SK-N-DZ (cell line): Measurements from ENCODE around the gene PARD3B.

Experiments
- DNase-seq: peaks from one replicate; pipeline ENCODE4 v3.0.0-alpha.2; 2015; ENCODE audit warnings: low spot score

Gene PARD3B

DNA sequence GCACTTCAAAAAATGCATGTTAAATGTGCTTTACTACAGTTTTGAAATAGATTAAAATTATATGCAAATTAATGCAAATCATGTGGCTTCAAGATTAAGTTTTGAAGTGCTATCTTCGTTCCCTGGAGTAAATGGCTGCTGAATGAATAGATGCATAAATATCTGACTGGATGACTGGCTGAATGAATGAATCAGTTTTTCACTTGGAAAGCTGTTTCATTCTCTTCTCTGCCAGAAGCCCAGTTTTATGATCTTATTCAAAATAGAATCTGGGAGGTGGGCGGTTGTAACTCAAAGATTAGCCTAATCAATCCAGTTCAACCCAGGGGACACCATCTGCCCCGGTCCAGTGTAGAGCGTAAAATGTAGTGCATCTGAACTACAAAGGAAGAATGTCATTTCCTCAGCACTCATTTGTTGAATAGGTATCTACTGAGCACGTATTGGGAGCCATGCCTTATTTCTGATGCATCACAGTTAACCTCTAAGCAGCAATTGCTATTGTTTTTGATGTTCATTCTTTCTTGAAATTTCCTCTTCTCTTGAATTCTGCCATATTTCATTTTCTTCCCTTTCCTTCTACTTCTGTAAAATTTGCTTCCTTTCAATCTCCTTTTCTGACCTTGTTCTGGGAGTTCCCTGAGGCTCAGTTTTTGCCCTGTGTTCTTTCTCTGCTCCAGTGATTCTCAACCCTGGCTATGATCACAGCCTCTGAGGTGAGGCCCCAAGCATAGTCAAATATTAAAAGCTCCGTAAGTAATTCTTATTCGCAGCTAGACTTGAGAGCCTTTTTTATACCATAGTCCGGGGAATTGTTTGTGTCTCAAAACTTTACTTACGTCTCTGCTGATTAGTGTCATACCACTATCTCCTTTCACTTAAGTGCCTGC is 282.7 kb downstream of the PARD3B start:
- no peak for DNase-seq

GRCh38 chr2:204834716-204835384 is 289.6 kb downstream of the PARD3B start:
- DNase-seq = no peak

GRCh38 chr2:204835786-204836185 is 290.5 kb downstream of the PARD3B start:
- no peak for DNase-seq

- no peak for DNase-seq
Observed at GRCh38 chr2:204840504-204840903, 295.2 kb downstream of the PARD3B start.

- DNase-seq = no peak
Observed at GRCh38 chr2:204842068-204842467, 296.8 kb downstream of the PARD3B start.

DNA sequence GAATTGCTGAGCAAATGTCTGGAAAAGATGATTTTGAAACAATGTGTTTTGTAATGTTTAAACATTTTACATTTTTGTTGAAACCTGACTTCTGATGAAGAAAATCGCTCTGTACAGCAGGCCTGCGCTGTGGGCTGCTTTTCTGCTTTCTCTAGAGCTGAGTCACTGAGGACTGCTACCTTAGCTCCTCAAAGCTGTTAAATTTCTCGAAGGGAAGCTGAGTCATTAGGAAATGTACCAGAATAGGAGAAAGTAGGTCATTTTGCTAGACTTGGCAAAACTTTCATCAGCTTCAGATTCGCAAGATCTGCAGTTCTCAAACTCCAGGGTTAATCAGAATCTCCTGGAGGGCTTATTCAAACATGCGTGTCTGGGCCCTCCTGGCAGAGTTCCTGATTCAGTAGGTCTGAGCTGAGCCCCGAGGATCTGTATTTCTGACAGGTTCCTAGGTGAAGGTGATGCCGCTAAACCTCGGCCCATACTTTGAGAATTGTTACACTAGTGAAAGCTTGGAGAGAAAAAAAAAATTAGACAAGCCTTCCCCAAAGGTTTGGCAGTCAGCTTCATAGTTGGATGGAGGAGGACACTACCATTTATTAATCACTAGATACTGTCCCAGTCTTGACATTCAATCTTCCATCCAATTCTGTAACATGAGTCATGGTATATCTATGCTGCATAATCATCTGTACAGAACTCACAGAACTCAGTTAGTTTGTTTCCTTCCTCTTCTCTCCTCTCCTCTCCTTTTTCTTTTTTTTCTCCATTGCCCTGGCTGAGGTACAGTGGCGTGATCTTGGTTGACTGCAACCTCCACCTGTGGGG is 297.6 kb downstream of the PARD3B start:
- no peak for DNase-seq

GRCh38 chr2:204846471-204846870 is 301.2 kb downstream of the PARD3B start:
- DNase-seq = no peak

GRCh38 chr2:204849892-204850291 is 304.6 kb downstream of the PARD3B start:
- no peak for DNase-seq

- no peak for DNase-seq
Observed at GRCh38 chr2:204850581-204850980, 305.3 kb downstream of the PARD3B start.

DNA sequence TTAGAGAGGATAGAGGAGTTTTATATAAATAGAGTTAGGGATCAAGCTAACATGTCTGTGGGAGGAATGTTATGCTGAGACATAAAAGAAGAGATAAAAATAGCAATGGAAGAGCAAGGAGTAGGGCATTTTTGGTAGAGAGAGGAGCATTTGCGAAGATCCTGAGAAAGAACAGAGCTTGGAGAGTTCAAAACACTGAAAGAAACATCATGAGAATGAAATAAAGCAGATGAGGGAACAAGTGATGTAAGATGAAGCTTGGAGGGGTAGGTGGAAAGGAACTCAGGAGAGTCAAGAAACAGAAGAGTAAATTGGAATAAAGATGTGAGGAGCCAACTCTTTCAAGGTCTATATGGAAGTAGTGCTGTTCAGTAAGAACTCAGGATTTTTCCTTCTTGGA is 308.6 kb downstream of the PARD3B start:
- DNase-seq = no peak

DNA sequence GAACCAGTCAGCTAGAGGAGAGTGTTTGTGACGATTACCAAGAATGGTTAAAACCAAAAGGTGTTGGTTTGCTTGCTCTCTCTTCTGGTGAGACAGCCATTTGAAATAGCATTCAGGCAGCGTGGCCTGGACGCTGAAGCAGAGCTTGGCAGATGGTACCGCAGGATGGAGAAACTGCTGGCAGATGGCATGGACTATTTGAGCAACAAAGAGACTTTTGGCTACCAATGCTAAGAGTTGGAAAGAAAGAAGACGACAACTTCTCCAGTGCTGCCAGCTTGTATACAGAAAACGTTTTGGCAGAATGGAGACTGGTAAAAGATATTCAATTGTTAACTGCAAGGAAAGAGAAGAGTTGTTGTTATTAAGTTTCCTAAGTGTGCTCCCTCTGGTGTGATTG is 315.0 kb downstream of the PARD3B start:
- DNase-seq = no peak

DNA sequence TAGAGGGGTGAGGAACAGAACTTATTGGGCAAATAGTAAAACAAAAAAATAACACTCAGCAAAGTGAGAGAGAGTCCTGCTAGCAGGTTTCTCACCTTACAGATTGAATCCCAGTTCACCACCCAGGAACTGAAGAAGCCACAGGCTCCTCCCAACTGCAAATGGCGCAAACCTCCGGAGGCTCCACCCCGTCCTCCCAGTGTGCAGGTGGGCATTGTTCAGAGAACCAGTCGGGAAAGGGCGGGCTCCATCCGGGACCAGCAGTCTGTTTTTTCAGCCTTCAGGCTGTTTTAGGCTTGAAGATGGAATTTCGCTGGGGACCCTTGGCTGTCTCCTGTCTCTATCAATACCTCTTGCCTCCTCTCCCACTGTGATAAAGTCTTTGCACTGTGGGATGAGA is 317.5 kb downstream of the PARD3B start:
- no peak for DNase-seq

DNA sequence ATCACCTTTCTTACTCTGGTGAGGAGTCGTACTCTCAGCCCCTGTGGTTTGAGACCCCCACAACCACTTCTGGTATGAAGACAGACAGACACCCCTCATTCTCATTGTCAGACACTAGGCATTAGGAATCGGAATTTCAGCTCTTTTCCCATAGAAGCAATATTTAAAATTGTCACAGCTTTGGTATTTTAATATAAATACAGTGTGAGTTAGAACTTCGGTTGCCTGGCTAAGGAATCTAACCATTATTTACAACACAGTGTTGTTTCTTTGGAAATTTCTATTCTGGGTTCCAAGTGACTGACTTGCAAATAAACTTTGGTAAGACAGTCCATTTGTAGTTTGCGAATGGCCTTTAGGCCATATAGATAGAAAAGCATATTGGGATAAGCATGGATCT is 318.1 kb downstream of the PARD3B start:
- DNase-seq = no peak

GRCh38 chr2:204869132-204869823 is 324.0 kb downstream of the PARD3B start:
- no peak for DNase-seq

DNA sequence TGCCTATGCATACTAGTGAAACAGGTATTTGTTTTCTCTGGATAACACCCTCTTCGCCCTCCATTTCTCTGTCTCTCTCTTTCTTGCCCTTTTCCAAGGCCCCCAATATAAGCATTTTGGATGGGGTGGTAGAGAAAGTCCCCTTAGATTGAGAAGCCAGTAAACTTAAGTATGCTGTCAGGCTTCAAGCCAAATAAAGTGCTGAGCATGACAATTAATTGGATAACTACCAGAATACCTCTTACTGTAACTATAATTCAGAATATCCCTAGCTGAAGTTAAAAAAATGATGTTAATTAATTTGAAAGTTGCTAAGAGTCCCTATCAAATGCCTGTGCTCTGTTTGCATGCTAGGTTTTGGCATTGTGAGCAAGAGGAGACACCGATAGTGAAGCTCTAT is 324.8 kb downstream of the PARD3B start:
- DNase-seq = no peak

DNA sequence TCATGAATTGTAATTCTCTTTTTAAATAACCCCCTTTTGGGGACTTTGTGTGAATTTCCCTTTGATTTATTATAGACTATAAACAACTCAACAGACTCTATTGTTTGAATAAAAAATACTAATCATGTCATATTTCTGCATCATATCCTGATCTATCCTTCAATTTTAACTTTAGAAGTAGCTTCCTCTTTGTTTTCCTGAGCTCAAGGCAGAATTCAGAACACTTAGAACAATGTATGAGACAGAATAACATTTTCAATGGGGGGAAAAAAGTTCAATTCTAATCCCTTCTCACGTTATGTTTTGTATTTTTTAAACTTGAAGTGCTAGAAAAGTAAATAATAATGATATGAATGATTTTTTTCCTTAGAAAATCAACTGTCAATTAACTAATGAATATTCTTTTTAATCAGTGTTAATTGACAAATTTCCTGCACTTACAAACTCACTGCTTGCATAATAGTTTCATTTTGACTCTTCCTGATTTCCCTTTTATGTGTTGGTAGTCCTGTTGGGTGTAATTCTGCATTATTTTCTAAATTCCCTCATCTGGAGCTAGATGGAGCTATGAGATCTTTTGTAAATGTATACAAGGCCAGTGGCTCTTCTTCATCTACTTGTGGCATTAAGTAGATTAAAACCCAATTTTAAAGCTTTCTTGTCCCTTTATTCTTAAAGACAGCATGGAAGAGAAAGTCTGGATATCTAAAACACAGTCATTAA is 326.1 kb downstream of the PARD3B start:
- DNase-seq = peak; percentile 55

DNA sequence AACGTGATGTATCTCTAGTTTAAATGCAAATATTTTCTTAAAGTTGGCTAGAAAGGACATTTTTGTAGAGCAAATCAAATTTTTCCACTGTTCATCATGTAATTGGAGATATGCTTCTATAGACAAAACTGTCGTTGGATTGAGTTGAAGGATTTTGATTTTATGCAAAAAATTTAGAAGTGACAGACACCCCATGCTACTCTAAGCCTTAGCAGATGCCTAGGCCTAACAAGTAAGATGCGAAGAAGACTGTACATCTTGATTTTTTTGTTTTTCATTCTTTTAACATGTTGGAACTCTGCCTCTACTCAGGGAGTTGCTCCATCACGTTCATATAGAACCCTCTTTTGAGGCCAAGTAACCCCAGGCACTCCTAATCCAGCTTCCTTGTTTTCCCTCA is 331.0 kb downstream of the PARD3B start:
- no peak for DNase-seq

- DNase-seq = no peak
Observed at GRCh38 chr2:204877691-204878090, 332.4 kb downstream of the PARD3B start.

DNA sequence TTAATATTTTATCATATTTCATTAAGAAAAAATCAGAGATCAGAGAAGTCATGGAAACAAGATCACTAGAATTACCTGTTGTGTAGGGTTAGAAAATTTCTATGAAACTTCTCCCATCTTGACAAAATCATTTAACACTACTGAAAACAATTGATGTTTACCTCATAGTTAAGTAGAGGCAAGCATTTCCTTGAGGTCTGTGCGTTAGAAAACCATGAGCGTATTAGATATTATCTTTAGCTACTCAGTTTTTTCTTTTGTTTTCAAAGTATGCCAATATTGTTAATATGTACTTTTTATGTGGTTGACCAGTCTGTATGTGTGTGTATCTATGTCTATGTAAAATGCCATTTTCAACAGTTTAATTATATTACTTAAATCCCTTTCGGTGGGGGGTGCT is 335.7 kb downstream of the PARD3B start:
- DNase-seq = no peak

- peak; percentile 38 for DNase-seq
Observed at GRCh38 chr2:204881655-204882054, 336.4 kb downstream of the PARD3B start.

GRCh38 chr2:204885747-204886146 is 340.5 kb downstream of the PARD3B start:
- peak; percentile 59 for DNase-seq
